Epithelial cell of proximal tubule (primary cell): ENCODE data around the gene NRXN3. TPM values are rescaled to one million over a fixed set of nuclear protein-coding genes. Genes with fewer than 3 reads are reported as not detected.
"Not testable (repeated sequence)": the region's sequence is repeated elsewhere in the genome, so short reads cannot be mapped to it uniquely, and the experiment has no call there.

ENCODE experiments used
- DNase-seq: peaks from one replicate; pipeline ENCODE4 v3.0.0-alpha.2; 2011; ENCODE audit warnings: low read depth
- H3K4me3 ChIP-seq: 2 replicates; pipeline ENCODE4 v1.5.1; 2011; ENCODE audit warnings: low read depth, mild to moderate bottlenecking, low read length
- CTCF ChIP-seq: conservative IDR thresholded peaks from 2 replicates; pipeline ENCODE4 v1.5.1; 2012; ENCODE audit warnings: low read depth, mild to moderate bottlenecking, low read length
- total RNA-seq: library from RNA; depleted of rRNA; stranded (reverse); fragments of >200 nt; gene quantifications from 2 replicates; pipeline ENCODE4 v1.2.3, GENCODE V29; 2015

Gene NRXN3
- total RNA-seq, 1 donor from 2014 or later: 1.2 TPM

DNA sequence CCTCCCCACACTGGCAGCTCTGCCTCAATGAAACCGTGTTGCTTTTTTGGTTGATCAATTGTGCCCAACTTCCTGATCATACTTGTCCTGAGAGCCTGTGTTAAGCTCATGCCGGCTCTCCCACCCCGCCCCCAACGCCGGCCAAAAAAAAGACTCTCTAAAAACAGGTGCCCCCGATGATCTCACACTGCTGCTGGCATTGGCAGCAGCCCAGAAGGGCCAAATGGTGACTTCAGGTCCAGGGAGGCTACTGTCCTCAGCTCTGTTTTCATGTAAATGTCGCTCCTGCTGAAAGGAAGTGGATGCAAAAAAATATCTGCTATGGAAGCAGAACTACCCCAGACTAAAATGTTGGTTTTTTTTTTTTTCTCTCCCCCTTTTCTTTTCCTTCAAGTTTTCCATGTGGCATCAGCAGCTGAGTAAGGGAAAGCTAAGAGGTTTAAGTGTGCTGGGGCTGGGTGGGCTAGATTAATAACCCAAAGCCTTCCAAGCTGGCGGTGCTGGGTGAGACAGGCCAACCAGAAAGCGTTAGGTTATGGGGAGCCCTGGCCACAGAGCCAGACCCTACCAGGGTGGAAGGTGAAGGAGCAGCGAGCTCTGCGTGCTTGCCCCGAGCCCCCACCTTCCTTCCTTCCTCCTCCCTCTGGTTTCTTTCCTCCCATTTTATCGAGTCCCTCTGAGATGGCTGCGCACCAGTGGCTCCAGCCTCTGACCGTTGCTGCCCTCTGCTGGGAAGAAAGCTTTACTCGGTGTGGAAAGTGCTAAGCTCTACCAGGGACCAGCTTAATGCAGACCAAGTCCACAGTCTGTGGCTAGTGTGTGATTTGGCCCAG is 396.1 kb downstream of the NRXN3 start:
- H3K4me3 ChIP-seq: peak overlapping the region; percentile 63
- peak; percentile 30 for DNase-seq
- TF ChIP-seq CTCF: peak; percentile 93

DNA sequence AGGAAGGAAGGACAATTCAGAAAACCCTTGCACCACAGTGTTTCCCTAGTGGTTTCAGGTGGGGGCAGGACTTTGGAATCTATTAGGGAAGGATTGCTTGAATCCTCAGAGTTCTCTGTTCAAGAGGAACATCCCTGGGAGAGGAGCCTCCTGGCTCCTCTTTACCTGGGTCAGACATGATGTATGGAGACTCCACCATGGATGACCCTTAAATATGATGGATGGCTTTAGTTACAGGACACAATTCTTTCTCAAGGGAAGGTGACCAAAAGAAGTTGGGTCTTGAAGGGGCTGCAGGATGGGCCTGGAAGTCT is 396.6 kb downstream of the NRXN3 start:
- TF ChIP-seq CTCF: no peak
- H3K4me3 ChIP-seq: no peak overlapping the region
- no peak for DNase-seq

- H3K4me3 ChIP-seq: no peak overlapping the region
- TF ChIP-seq CTCF: no peak
- DNase-seq: no peak
Observed at GRCh38 chr14:78567343-78567742, 397.2 kb downstream of the NRXN3 start.

- DNase-seq, H3K4me3 ChIP-seq: not testable (repeated sequence)
Observed at GRCh38 chr14:78573736-78574135, 403.6 kb downstream of the NRXN3 start.

DNA sequence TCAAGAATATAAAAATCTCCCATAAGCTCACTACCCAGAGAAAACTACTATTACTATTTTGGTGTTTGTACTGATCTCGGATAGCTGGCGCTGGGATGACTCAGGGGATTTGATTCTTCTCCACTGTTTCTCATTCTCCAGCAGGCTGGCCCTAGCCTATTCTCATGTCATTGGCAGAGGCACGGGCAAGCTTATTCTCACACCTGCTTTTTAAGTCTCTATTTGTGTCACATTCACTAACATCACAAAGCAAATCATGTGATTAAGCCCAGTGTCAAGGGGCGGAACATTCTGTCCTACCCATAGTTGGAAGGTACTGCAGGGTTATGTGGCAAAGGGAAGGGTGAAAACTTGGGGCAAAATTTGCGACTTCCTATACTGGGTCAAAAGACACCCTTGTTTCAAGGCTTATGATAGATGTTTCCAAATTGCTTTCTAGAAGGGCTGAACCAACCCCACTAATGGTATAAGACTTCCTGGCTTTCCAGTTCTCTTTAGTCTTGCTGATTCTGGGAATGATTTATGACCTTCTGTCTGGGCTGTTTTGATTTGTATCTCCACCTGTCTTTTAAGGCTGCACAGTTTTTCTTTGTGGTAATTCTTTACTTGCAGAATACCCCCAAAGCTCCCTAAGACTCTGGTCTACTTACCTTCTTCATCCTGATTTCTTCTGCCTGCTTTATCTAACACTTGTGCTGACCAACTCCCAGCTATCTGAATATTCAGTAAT is 406.4 kb downstream of the NRXN3 start:
- TF ChIP-seq CTCF: no peak
- DNase-seq: no peak
- no peak overlapping the region for H3K4me3 ChIP-seq

- no peak overlapping the region for H3K4me3 ChIP-seq
- DNase-seq: no peak
- no peak for TF ChIP-seq CTCF
Observed at GRCh38 chr14:78581229-78581628, 411.1 kb downstream of the NRXN3 start.

DNA sequence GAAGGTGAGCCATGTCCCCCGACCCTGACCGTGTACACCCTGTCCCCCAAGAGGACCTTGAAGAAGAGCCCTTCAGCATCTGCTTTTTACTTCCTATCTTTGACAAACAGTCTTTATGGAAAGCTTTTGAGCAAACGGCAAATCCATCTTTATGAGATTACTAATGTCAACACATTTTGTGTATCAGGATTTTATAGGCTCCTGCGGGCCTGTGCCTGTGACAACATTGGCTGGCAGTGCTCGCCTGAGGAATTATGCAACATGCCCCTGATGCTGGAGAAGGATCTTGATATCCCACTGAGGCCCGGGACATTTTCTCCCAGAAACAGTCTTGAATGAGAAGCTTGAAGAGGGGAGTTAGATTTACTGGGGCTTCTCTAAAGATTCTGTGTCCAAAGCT is 416.5 kb downstream of the NRXN3 start:
- no peak for TF ChIP-seq CTCF

More for the DNA sequence above, 416.5 kb downstream of the NRXN3 start:
- no peak for DNase-seq
- H3K4me3 ChIP-seq: no peak overlapping the region
